OCI-LY7 (cell line): Measurements from ENCODE around the gene KAT6B. TPM values are rescaled to one million over a fixed set of nuclear protein-coding genes. Genes with fewer than 3 reads are reported as not detected.

Experiments
- BruUV-seq: library from RNA; stranded (reverse); fragments of 400-500 nt; replicated peaks from 2 replicates; lab custom pipeline; 2021; lab: Mats Ljungman, UMichigan
- CTCF ChIA-PET: fragments of 300-600 bp; sonication (Branson Sonifier 250); formaldehyde crosslinking; loops from one replicate; lab custom pipeline; 2022; ENCODE audit warnings: antibody characterized with exemption; ENCODE audit not compliant: unreplicated experiment; lab: Charles Lee
- POLR2A ChIA-PET: fragments of 300-600 bp; sonication (Branson Sonifier 250); formaldehyde crosslinking; loops from one replicate; lab custom pipeline; 2022; ENCODE audit warnings: antibody characterized with exemption; lab: Charles Lee
- DNase-seq: peaks from one replicate; pipeline ENCODE4 v3.0.0-alpha.2; 2015; ENCODE audit warnings: low spot score
- H2AFZ ChIP-seq: fragments of 200-600 bp; sonication (generic), shearing (Covaris generic); 2 replicates; pipeline ENCODE4 v1.6.1; 2014; ENCODE audit warnings: mild to moderate bottlenecking, antibody characterized with exemption, low read length, moderate library complexity
- H3K27ac ChIP-seq: fragments of 200-600 bp; sonication (generic); 2 replicates; pipeline ENCODE4 v1.5.1; 2014; ENCODE audit warnings: mixed run types, low read depth, mild to moderate bottlenecking, moderate library complexity, low read length, inconsistent platforms; ENCODE audit not compliant: poor library complexity, severe bottlenecking
- H3K36me3 ChIP-seq: fragments of 200-600 bp; sonication (generic); 2 replicates; pipeline ENCODE4 v1.6.1; 2014; ENCODE audit warnings: mild to moderate bottlenecking, antibody characterized with exemption, low read length, moderate library complexity, mixed read lengths; ENCODE audit not compliant: insufficient read depth
- H3K4me1 ChIP-seq: fragments of 200-600 bp; sonication (generic); 2 replicates; pipeline ENCODE4 v1.5.1; 2014; ENCODE audit warnings: mild to moderate bottlenecking, low read length; ENCODE audit not compliant: insufficient read depth, poor library complexity, severe bottlenecking
- H3K4me2 ChIP-seq: fragments of 200-600 bp; sonication (generic); 2 replicates; pipeline ENCODE4 v1.6.1; 2014; ENCODE audit warnings: mild to moderate bottlenecking, low read length
- H3K4me3 ChIP-seq: fragments of 200-600 bp; sonication (generic); 2 replicates; pipeline ENCODE4 v1.5.1; 2014; ENCODE audit warnings: mild to moderate bottlenecking, low read depth, low read length; ENCODE audit not compliant: poor library complexity, severe bottlenecking
- H3K79me2 ChIP-seq: fragments of 200-600 bp; sonication (generic); 2 replicates; pipeline ENCODE4 v1.6.1; 2016; ENCODE audit warnings: low read depth, mild to moderate bottlenecking, low read length, moderate library complexity, mixed read lengths; ENCODE audit not compliant: insufficient read depth
- H3K9me2 ChIP-seq: fragments of 200-600 bp; sonication (generic); 2 replicates; pipeline ENCODE4 v1.6.1; 2016; ENCODE audit warnings: mild to moderate bottlenecking, low read length, mixed read lengths; ENCODE audit not compliant: insufficient read depth
- H3K9me3 ChIP-seq: fragments of 200-600 bp; sonication (generic); 2 replicates; pipeline ENCODE4 v1.6.1; 2014; ENCODE audit warnings: mild to moderate bottlenecking, mixed run types, low read length, mixed read lengths
- H4K20me1 ChIP-seq: fragments of 200-600 bp; sonication (generic); 2 replicates; pipeline ENCODE4 v1.6.1; 2014; ENCODE audit warnings: mild to moderate bottlenecking, antibody characterized with exemption, low read length, moderate library complexity, mixed read lengths; ENCODE audit not compliant: insufficient read depth
- EZH2phosphoT487 ChIP-seq: fragments of 200-600 bp; sonication (generic); IDR thresholded peaks from 2 replicates; pipeline ENCODE4 v1.6.1; 2018; ENCODE audit warnings: low read depth, borderline replicate concordance, mild to moderate bottlenecking, mixed run types, antibody characterized with exemption, low read length, moderate library complexity, mixed read lengths
- intact Hi-C: fragments of 100-400 bp; cut with micrococcal nuclease; formaldehyde crosslinking; loops from one replicate; pipeline ENCODE4 v1.10.0; 2022; ENCODE audit not compliant: unreplicated experiment
- total RNA-seq, 2 experiments: library from RNA; depleted of rRNA in 1 of 2; stranded (reverse); fragments of >200 nt in 1 of 2; shearing (Covaris generic) in 1 of 2; gene quantifications; 2 replicates each; pipeline ENCODE4 v1.2.3, GENCODE V29; 2014 to 2022
- TF ChIP-seq, protein P1 (sequence below): fragments of 200-600 bp; sonication (generic); conservative IDR thresholded peaks from 2 replicates; pipeline ENCODE4 v1.5.1; 2014; ENCODE audit warnings: mild to moderate bottlenecking, antibody characterized with exemption, low read length, moderate library complexity, mixed read lengths

KAT6B gene
- total RNA-seq, 2 experiments from 2014 or later, result 20.8 to 40.8 TPM

DNA sequence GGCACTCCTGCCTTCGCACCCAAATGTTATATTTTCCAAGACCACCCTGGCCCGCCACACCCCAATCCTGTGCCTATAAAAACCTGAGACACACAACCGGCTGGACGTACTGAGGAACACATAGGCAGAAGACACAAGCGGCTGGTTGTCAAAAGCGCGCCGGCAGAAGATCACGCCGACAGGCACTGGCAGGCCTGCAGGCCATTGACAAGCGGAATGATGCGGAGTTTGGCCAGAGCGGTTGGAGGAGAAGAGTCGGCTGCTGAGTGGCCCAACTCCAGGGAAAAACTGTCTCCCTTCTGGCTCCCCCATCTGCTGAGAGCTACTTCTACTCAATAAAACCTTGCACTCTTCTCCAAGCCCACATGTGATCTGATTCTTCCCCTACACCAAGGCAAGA lies 245.4 kb downstream of the KAT6B start:
- intact Hi-C loops, result no loop called here
- H3K9me2 ChIP-seq, result no peaks in the 10 kb centered on the region
- BruUV-seq, result no TSS peak
- no peak overlapping the region for H3K27ac ChIP-seq
- no peaks in the 10 kb centered on the region for H4K20me1 ChIP-seq
- no peaks in the 10 kb centered on the region for H3K4me1 ChIP-seq
- ChIA-PET POLR2A (no interaction called here), CTCF (no interaction called here)
- TF ChIP-seq EZH2phosphoT487, result no peak
- TF ChIP-seq, protein P1, sequence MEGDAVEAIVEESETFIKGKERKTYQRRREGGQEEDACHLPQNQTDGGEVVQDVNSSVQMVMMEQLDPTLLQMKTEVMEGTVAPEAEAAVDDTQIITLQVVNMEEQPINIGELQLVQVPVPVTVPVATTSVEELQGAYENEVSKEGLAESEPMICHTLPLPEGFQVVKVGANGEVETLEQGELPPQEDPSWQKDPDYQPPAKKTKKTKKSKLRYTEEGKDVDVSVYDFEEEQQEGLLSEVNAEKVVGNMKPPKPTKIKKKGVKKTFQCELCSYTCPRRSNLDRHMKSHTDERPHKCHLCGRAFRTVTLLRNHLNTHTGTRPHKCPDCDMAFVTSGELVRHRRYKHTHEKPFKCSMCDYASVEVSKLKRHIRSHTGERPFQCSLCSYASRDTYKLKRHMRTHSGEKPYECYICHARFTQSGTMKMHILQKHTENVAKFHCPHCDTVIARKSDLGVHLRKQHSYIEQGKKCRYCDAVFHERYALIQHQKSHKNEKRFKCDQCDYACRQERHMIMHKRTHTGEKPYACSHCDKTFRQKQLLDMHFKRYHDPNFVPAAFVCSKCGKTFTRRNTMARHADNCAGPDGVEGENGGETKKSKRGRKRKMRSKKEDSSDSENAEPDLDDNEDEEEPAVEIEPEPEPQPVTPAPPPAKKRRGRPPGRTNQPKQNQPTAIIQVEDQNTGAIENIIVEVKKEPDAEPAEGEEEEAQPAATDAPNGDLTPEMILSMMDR, result no peak
- H3K4me2 ChIP-seq, result no peak overlapping the region
- no peaks in the 10 kb centered on the region for H3K79me2 ChIP-seq
- no peak overlapping the region for H2AFZ ChIP-seq
- H3K4me3 ChIP-seq, result no peak overlapping the region
- DNase-seq, result no peak
- no peaks in the 10 kb centered on the region for H3K9me3 ChIP-seq
- no peaks in the 10 kb centered on the region for H3K36me3 ChIP-seq

DNA sequence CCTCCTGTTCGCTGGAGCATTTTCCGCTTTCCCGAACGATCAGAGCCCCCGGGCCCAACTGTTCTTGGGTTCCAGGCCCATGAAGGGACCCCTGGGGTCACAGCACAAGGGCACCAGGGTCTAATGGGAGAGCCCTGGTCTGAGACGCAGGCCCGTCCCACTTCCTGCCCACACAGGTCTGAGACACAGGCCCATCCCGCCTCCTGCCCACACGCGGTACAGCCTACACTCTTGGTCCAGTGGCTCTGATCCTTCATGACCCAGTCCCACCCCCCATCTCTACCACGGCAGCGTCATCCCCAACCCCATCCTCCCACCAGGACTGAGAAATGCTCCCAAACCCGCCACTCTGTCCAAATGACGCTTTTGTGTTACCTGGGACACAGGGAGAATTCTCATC lies 246.3 kb downstream of the KAT6B start:
- Histone ChIP-seq H3K4me1 (no peaks in the 10 kb centered on the region), H3K79me2 (no peaks in the 10 kb centered on the region), H3K9me3 (no peaks in the 10 kb centered on the region), H3K9me2 (no peaks in the 10 kb centered on the region), H4K20me1 (no peaks in the 10 kb centered on the region), H3K27ac (no peak overlapping the region), H2AFZ (no peak overlapping the region), H3K4me2 (no peak overlapping the region), H3K36me3 (no peaks in the 10 kb centered on the region), H3K4me3 (no peak overlapping the region)
- no peak for TF ChIP-seq EZH2phosphoT487
- TF ChIP-seq, protein P1, result no peak
- DNase-seq, result no peak
- CTCF ChIA-PET, result interaction anchor here (0.6 kb wide), 1 partner anchor 899 kb away, joined by 3 read pairs; no protein-coding TSS in a partner anchor
- intact Hi-C loops, result no loop called here
- no TSS peak for BruUV-seq
- POLR2A ChIA-PET, result no interaction called here

DNA sequence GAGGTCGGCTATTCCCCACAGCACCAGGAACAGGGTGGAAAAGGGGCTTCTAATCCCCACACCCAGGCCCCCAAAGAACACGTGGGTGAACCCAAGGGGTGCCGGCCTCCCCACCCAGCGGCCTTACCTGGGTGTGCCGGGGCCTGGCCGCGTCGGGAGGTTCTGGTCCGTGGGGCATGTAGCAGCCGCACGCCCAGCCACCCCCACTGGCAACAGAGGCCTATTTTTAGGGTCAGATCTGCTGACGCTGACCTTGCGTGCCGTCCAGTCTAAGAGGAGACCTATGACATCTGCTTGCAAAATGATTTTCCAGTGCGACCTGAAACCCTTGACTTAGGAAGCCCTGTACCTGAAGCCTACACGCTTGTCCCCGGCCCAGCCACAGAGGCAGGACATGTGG lies 247.0 kb downstream of the KAT6B start:
- no peak overlapping the region for H3K27ac ChIP-seq
- H3K4me3 ChIP-seq, result no peak overlapping the region
- no TSS peak for BruUV-seq
- no peaks in the 10 kb centered on the region for H3K9me2 ChIP-seq
- H3K79me2 ChIP-seq, result no peaks in the 10 kb centered on the region
- DNase-seq, result no peak
- no peaks in the 10 kb centered on the region for H3K36me3 ChIP-seq
- H3K4me1 ChIP-seq, result no peaks in the 10 kb centered on the region
- intact Hi-C loops, result no loop called here
- no peak overlapping the region for H3K4me2 ChIP-seq
- no peak overlapping the region for H2AFZ ChIP-seq
- TF ChIP-seq, protein P1, result no peak
- no peak for TF ChIP-seq EZH2phosphoT487
- CTCF ChIA-PET, result no interaction called here
- H3K9me3 ChIP-seq, result no peaks in the 10 kb centered on the region
- POLR2A ChIA-PET, result no interaction called here
- H4K20me1 ChIP-seq, result no peaks in the 10 kb centered on the region
